OCI-LY1 (cell line): ENCODE measurements around the gene GPRIN2.
A peak's percentile ranks its signal among the peaks of the same experiment; 100 is the strongest.

Experiments used
- H2AFZ ChIP-seq: fragments of 200-600 bp; sonication (generic), shearing (Covaris generic); 2 replicates; pipeline ENCODE4 v1.6.0; 2014; ENCODE audit warnings: antibody characterized with exemption, mild to moderate bottlenecking, low read length
- H3F3A ChIP-seq: fragments of 200-600 bp; sonication (generic), shearing (Covaris generic); 2 replicates; pipeline ENCODE4 v1.6.0; 2014; ENCODE audit warnings: mild to moderate bottlenecking, antibody characterized with exemption, low read length, moderate library complexity; ENCODE audit not compliant: insufficient read depth
- H3K27ac ChIP-seq: fragments of 200-600 bp; sonication (generic); 2 replicates; pipeline ENCODE4 v1.5.1; 2014; ENCODE audit warnings: low read length, mixed run types, mild to moderate bottlenecking, low read depth; ENCODE audit not compliant: poor library complexity, severe bottlenecking
- H3K27me3 ChIP-seq: fragments of 200-600 bp; sonication (generic); 2 replicates; pipeline ENCODE4 v1.6.0; 2014; ENCODE audit warnings: antibody characterized with exemption, mild to moderate bottlenecking, low read length, moderate library complexity; ENCODE audit not compliant: insufficient read depth
- H3K36me3 ChIP-seq: fragments of 200-600 bp; sonication (generic); 2 replicates; pipeline ENCODE4 v1.6.1; 2014; ENCODE audit warnings: mild to moderate bottlenecking, antibody characterized with exemption, low read length, moderate library complexity, mixed read lengths; ENCODE audit not compliant: insufficient read depth
- H3K4me1 ChIP-seq: fragments of 200-600 bp; sonication (generic); 2 replicates; pipeline ENCODE4 v1.5.1; 2014; ENCODE audit warnings: mild to moderate bottlenecking, low read length, moderate library complexity; ENCODE audit not compliant: insufficient read depth, severe bottlenecking
- H3K4me2 ChIP-seq: fragments of 200-600 bp; sonication (generic), shearing (Covaris generic); 2 replicates; pipeline ENCODE4 v1.6.1; 2014; ENCODE audit warnings: low read length
- H3K4me3 ChIP-seq: fragments of 200-600 bp; sonication (generic); 2 replicates; pipeline ENCODE4 v1.5.1; 2014; ENCODE audit warnings: low read length, low read depth, mild to moderate bottlenecking, mixed read lengths; ENCODE audit not compliant: poor library complexity, severe bottlenecking
- H3K79me2 ChIP-seq: fragments of 200-600 bp; shearing (Covaris generic); 2 replicates; pipeline ENCODE4 v1.6.1; 2016; ENCODE audit warnings: mixed run types, low read length, mixed read lengths; ENCODE audit not compliant: insufficient read depth
- H3K9ac ChIP-seq: fragments of 200-600 bp; sonication (generic), shearing (Covaris generic); 2 replicates; pipeline ENCODE4 v1.6.1; 2014; ENCODE audit warnings: mild to moderate bottlenecking, low read length, mixed read lengths
- H3K9me2 ChIP-seq: fragments of 200-600 bp; sonication (generic), shearing (Covaris generic); 2 replicates; pipeline ENCODE4 v1.6.1; 2014; ENCODE audit warnings: low read depth, mild to moderate bottlenecking, low read length, mixed read lengths
- H3K9me3 ChIP-seq: fragments of 200-600 bp; shearing (Covaris generic); 2 replicates; pipeline ENCODE4 v1.6.1; 2014; ENCODE audit warnings: low read length, mixed read lengths
- H4K20me1 ChIP-seq: fragments of 200-600 bp; sonication (generic), shearing (Covaris generic); 2 replicates; pipeline ENCODE4 v1.6.0; 2016; ENCODE audit warnings: mild to moderate bottlenecking, low read length; ENCODE audit not compliant: insufficient read depth
- EZH2 ChIP-seq: fragments of 200-600 bp; sonication (generic), shearing (Covaris generic); IDR thresholded peaks from 2 replicates; pipeline ENCODE4 v1.8.0; 2017; ENCODE audit warnings: borderline replicate concordance, mixed run types, mild to moderate bottlenecking, antibody characterized with exemption, low read length, moderate library complexity, mixed read lengths
- TF ChIP-seq, protein P1 (sequence below): fragments of 200-600 bp; sonication (generic), shearing (Covaris generic); IDR thresholded peaks from 2 replicates; pipeline ENCODE4 v1.5.1; 2017; ENCODE audit warnings: mild to moderate bottlenecking, antibody characterized with exemption, low read length, moderate library complexity, mixed read lengths

The GPRIN2 gene

DNA sequence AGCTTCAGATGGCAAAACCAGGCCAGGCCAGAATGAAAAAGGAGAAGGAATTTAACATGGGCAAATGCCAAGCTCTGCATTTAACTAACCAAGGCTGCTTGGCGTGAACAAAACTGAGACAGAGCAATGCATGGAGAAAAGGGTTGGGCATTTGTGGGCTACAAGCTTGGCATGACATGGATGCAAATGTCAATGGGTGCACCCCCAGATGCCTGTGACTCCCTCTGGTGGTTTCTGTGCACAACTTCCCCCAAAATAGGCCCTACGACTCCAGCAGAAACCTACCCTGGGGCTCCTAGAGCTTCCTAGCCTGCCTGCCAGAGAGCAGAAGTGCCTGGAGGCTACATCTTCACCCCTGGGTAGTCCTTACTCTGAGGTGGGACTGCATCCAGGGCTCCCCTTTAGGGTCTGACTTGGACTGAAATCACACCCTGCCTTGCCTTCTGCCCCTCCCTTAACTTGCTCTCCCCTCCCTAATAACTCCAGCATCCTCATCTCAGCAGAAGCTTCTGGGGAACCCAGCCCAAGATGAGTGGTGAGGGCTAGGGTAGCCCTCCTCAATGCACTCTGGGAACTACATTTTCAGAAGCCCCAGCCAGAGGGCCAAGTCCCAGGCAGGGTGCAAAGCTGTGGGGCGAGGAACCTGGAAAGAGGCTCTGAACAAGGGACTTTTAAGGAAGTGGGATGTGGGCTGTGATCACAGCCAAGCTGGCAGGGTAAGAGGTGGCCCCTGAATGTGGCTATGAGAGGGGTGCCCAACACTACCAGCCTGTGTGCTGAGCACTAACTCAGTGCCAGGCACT, 11.3 kb downstream of the GPRIN2 start:
- no peak overlapping the region for H3K9ac ChIP-seq
- H3K27me3 ChIP-seq: peaks cover 10% of the 10 kb centered on the region
- H3K4me1 ChIP-seq: no peaks in the 10 kb centered on the region
- no peak overlapping the region for H3K4me2 ChIP-seq
- H3K27ac ChIP-seq: no peak overlapping the region
- H3K79me2 ChIP-seq: no peaks in the 10 kb centered on the region
- no peaks in the 10 kb centered on the region for H3K9me3 ChIP-seq
- no peaks in the 10 kb centered on the region for H4K20me1 ChIP-seq
- no peaks in the 10 kb centered on the region for H3F3A ChIP-seq
- H3K9me2 ChIP-seq: no peaks in the 10 kb centered on the region
- H2AFZ ChIP-seq: no peak overlapping the region
- TF ChIP-seq EZH2: no peak
- TF ChIP-seq, protein P1, sequence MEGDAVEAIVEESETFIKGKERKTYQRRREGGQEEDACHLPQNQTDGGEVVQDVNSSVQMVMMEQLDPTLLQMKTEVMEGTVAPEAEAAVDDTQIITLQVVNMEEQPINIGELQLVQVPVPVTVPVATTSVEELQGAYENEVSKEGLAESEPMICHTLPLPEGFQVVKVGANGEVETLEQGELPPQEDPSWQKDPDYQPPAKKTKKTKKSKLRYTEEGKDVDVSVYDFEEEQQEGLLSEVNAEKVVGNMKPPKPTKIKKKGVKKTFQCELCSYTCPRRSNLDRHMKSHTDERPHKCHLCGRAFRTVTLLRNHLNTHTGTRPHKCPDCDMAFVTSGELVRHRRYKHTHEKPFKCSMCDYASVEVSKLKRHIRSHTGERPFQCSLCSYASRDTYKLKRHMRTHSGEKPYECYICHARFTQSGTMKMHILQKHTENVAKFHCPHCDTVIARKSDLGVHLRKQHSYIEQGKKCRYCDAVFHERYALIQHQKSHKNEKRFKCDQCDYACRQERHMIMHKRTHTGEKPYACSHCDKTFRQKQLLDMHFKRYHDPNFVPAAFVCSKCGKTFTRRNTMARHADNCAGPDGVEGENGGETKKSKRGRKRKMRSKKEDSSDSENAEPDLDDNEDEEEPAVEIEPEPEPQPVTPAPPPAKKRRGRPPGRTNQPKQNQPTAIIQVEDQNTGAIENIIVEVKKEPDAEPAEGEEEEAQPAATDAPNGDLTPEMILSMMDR: peak; percentile 65
- H3K4me3 ChIP-seq: no peak overlapping the region
- no peaks in the 10 kb centered on the region for H3K36me3 ChIP-seq

DNA sequence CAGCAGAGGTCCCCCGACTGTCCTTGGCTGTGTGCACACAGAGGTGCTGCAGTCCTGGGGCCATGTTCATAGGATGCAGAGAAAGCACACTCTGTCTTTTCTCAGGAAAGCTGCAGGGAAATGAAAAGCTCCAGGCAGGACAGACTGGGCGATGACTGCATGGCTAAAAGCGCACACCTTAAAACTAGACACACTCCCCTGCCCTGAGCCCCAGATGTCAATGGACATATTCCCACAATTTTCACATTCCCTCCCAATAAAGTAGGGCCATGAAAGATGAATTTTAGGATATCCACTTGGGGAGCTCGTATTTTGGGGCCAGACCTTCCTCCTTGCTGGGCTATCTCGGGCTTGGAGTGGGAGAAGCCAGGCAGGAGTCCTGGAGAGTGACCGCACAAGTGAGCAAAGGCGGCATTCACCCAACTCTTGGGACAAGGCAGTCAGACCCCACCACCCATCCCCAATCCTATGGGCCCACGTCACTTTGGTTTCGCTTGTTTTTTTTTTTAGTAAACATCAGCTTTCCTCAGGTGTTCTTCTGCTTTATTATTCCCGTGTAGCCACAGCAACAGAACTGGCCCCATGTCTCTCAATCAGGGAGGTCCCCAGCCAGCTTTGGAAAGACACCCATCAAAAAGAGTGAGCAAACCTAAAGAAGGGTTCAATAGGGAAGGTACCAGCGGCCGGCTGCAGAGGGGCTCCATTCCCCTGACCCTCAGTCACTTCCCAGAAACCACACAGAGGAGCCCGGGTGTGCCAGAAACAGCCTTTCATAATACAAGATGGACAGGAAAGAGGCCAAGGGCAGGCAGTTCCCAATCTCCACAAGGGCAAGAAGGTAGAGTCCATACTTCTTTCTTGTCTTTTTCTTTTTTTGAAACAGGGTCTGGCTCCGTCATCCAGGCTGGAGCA, 12.7 kb downstream of the GPRIN2 start:
- Histone ChIP-seq H2AFZ (no peak overlapping the region), H3F3A (no peaks in the 10 kb centered on the region), H3K4me2 (no peak overlapping the region), H3K79me2 (no peaks in the 10 kb centered on the region), H3K36me3 (no peaks in the 10 kb centered on the region), H3K4me1 (no peaks in the 10 kb centered on the region), H3K9me3 (no peaks in the 10 kb centered on the region), H3K9ac (no peak overlapping the region), H4K20me1 (no peaks in the 10 kb centered on the region), H3K4me3 (no peak overlapping the region), H3K27me3 (peaks cover 10% of the 10 kb centered on the region), H3K9me2 (no peaks in the 10 kb centered on the region), H3K27ac (no peak overlapping the region)
- TF ChIP-seq, protein P1: no peak
- no peak for TF ChIP-seq EZH2

GRCh38 chr10:46542567-46543465, 13.6 kb downstream of the GPRIN2 start:
- Histone ChIP-seq H3K4me3 (no peak overlapping the region), H3K27ac (no peak overlapping the region), H3F3A (no peaks in the 10 kb centered on the region), H3K9me2 (no peaks in the 10 kb centered on the region), H3K79me2 (no peaks in the 10 kb centered on the region), H4K20me1 (no peaks in the 10 kb centered on the region), H3K9ac (no peak overlapping the region), H3K4me2 (no peak overlapping the region), H3K27me3 (peaks cover 4% of the 10 kb centered on the region; the same call in 1 of the 2 replicates), H3K4me1 (no peaks in the 10 kb centered on the region), H3K36me3 (no peaks in the 10 kb centered on the region), H3K9me3 (no peaks in the 10 kb centered on the region), H2AFZ (no peak overlapping the region)
- TF ChIP-seq, protein P1: no peak
- TF ChIP-seq EZH2: no peak
